Measurements from ENCODE around the gene MREG. TPM values are rescaled to one million over a fixed set of nuclear protein-coding genes. Genes with fewer than 3 reads are reported as not detected.

The MREG gene
- total RNA-seq, 4 donors from 2014 or later = 31.7 to 41.0 (median 35.5) TPM

DNA sequence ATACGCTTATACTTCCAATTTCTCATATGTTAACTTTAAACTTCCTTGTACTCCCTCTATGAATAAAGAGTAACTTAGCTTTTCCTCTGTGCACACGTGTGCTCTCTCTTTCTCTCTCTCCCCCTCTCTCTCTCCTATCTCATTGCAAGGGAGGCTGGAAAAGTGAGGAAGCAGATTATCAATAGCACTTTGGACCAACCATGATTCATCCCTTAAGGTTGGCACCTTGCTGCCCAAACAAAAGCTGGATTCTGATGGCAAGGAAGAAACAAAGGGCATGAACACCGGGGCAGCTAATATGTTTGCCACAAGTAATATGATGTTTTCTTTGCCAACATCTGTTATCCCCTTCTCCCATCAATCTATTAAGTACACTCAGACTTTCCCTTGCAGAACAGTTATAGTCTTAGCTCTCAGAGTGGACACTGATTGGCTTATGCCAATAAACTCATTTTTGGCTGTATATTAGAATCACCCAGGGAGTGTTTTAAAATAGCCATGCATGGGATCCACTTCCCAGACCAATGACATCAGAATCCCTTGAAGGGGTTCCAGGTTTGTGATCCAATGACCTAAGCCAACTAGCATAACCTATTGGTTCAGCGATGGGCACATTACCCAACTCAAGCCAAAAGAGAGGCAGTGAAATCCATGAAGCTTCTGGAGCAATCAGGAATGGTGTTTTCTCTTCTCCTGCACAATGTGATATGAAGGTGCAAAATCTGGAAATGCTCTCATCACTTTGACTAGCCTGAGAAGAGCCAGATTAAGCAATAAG, 60.3 kb downstream of the MREG start:
- WGBS, 2 donors = 78 to 85% methylated on average over 4 of the region's 4 CpGs
- DNase-seq (ENCODE audit: low spot score in 2 of 2) = no peak
- TF ChIP-seq CTCF (IDR thresholded peaks at IDR 0.05) (no peak), POLR2A (IDR thresholded peaks at IDR 0.05) (no peak)
- intact Hi-C loops (cut with DNase I; ENCODE audit: low total_unique reads) = loop anchor here (10.0 kb wide), 1 partner anchor 72 kb away; no protein-coding TSS in a partner anchor
- H3K4me3 ChIP-seq (ENCODE audit: low read depth, poor library complexity, severe bottlenecking) = no peak overlapping the region

GRCh38 chr2:215951558-215951957, 61.8 kb downstream of the MREG start:
- intact Hi-C loops (cut with DNase I; ENCODE audit: low total_unique reads) = loop anchor here (10.0 kb wide), 1 partner anchor 73 kb away; no protein-coding TSS in a partner anchor
- H3K4me3 ChIP-seq (ENCODE audit: low read depth, poor library complexity, severe bottlenecking) = no peak overlapping the region
- no peak for DNase-seq (ENCODE audit: low spot score in 2 of 2)
- TF ChIP-seq CTCF (IDR thresholded peaks at IDR 0.05) (no peak), POLR2A (IDR thresholded peaks at IDR 0.05) (no peak)
- WGBS, 2 donors = 77 to 82% methylated on average over 3 of the region's 3 CpGs

DNA sequence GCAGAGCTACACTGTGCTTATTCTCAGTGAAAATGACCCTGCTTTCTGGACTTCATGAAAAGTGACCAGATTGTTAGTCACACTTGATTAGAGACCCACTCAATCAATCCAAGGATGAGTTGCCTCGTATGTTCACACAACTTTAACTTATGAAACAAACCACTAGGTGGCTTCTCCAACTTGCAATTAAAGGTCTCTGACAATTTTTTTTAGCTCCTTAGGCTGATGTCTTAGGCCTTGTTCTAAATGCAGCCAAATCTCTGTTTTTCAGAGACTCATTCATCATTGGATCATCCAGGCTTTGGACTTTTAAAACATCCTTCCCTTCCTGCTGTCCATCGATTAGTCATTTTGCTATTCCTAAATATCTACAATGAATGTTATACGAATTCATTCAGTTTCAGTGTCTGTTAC, 63.4 kb downstream of the MREG start:
- WGBS, 2 donors = 57 to 63% methylated on average over 3 of the region's 3 CpGs
- TF ChIP-seq POLR2A (IDR thresholded peaks at IDR 0.05) (no peak), CTCF (IDR thresholded peaks at IDR 0.05) (peak in 1 of 3 donors; percentile 36)
- no peak for DNase-seq (ENCODE audit: low spot score in 2 of 2)
- intact Hi-C loops (cut with DNase I; ENCODE audit: low total_unique reads) = loop anchor here (10.0 kb wide), 1 partner anchor 75 kb away; no protein-coding TSS in a partner anchor
- H3K4me3 ChIP-seq (ENCODE audit: low read depth, poor library complexity, severe bottlenecking) = no peak overlapping the region

- intact Hi-C loops (cut with DNase I; ENCODE audit: low total_unique reads) = no loop called here
- 88% methylated on average over 4 of the region's 4 CpGs for WGBS, 2 donors
- DNase-seq (ENCODE audit: low spot score in 2 of 2) = no peak
- TF ChIP-seq POLR2A (IDR thresholded peaks at IDR 0.05) (no peak), CTCF (IDR thresholded peaks at IDR 0.05) (no peak)
- no peak overlapping the region for H3K4me3 ChIP-seq (ENCODE audit: low read depth, poor library complexity, severe bottlenecking)
Observed at GRCh38 chr2:215948051-215948450, 65.3 kb downstream of the MREG start.

- 16 to 63% methylated on average over 3 of the region's 3 CpGs for WGBS, 2 donors
- DNase-seq (ENCODE audit: low spot score in 2 of 2) = no peak
- H3K4me3 ChIP-seq (ENCODE audit: low read depth, poor library complexity, severe bottlenecking) = no peak overlapping the region
- TF ChIP-seq POLR2A (IDR thresholded peaks at IDR 0.05) (no peak), CTCF (IDR thresholded peaks at IDR 0.05) (no peak)
- intact Hi-C loops (cut with DNase I; ENCODE audit: low total_unique reads) = no loop called here
Observed at GRCh38 chr2:215946586-215946985, 66.8 kb downstream of the MREG start.

Data from lower leg skin (tissue), 4 donors.